H1 (cell line): ENCODE results near the gene LECT2. TPM values are rescaled to one million over a fixed set of nuclear protein-coding genes. Genes with fewer than 3 reads are reported as not detected.

ENCODE experiments used
- CTCF ChIA-PET: fragments of 300-600 bp; sonication (Branson Sonifier 250); formaldehyde crosslinking; loops from one replicate; lab custom pipeline; 2021; ENCODE audit not compliant: partially characterized antibody; lab: Charles Lee
- POLR2A ChIA-PET: fragments of 300-600 bp; sonication (Branson Sonifier 250); formaldehyde crosslinking; loops from one replicate; lab custom pipeline; 2021; ENCODE audit warnings: inconsistent platforms; ENCODE audit not compliant: partially characterized antibody; lab: Charles Lee
- DNase-seq, 2 experiments: peaks; one replicate each; pipeline versions ENCODE4 v3.0.0 to v3.0.0-alpha.2; 2010 to 2022; ENCODE audit warnings: low spot score in 2 of 2, low read depth in 1 of 2, mixed read lengths in 1 of 2
- FAIRE-seq: peaks from 2 replicates; lab custom pipeline; 2011; peaks lifted over from hg19 to GRCh38; lab: Jason Lieb, UNC
- H2AFZ ChIP-seq: 2 replicates; pipeline ENCODE4 v1.8.1; 2012; ENCODE audit warnings: low read length, inconsistent platforms
- H2AK5ac ChIP-seq: 2 replicates; pipeline ENCODE4 v1.6.1; 2013; ENCODE audit warnings: low read depth, low read length
- H2BK120ac ChIP-seq: replicated peaks from 2 replicates; pipeline ENCODE3; 2013; ENCODE audit warnings: low read depth, low read length, inconsistent platforms
- H2BK12ac ChIP-seq: 2 replicates; pipeline ENCODE4 v1.6.1; 2013; ENCODE audit warnings: low read depth, low read length
- H2BK15ac ChIP-seq: 2 replicates; pipeline ENCODE4 v1.6.1; 2013; ENCODE audit warnings: low read length
- H2BK20ac ChIP-seq: 2 replicates; pipeline ENCODE4 v1.6.1; 2013; ENCODE audit warnings: low read length
- H2BK5ac ChIP-seq: 2 replicates; pipeline ENCODE4 v1.6.1; 2013; ENCODE audit warnings: low read depth, low read length
- H3K14ac ChIP-seq: 2 replicates; pipeline ENCODE4 v1.6.1; 2013; ENCODE audit warnings: inconsistent platforms; ENCODE audit not compliant: insufficient read length
- H3K18ac ChIP-seq: 2 replicates; pipeline ENCODE4 v1.6.1; 2013; ENCODE audit warnings: low read length; ENCODE audit errors: extremely low read depth
- H3K23ac ChIP-seq: 2 replicates; pipeline ENCODE4 v1.6.1; 2013; ENCODE audit warnings: inconsistent platforms; ENCODE audit not compliant: insufficient read length
- H3K23me2 ChIP-seq: 2 replicates; pipeline ENCODE4 v1.6.1; 2013; ENCODE audit warnings: low read depth, low read length
- H3K27ac ChIP-seq: 2 replicates; pipeline ENCODE4 v1.6.1; 2011; ENCODE audit warnings: low read depth, low read length, inconsistent platforms
- H3K27me3 ChIP-seq, 4 experiments: replicated peaks in 1 of 4; 1 replicate in 1 of 4; 2 replicates in 3 of 4; pipeline versions ENCODE4 v1.6.1 to v1.8.1; 2011 to 2013; ENCODE audit warnings: low read length in 3 of 4, mild to moderate bottlenecking in 3 of 4, inconsistent platforms in 2 of 4, mixed read lengths in 2 of 4, moderate library complexity in 1 of 4; ENCODE audit not compliant: control insufficient read depth in 3 of 4, insufficient read depth in 3 of 4; ENCODE audit errors: extremely low read depth in 1 of 4
- H3K36me3 ChIP-seq, 4 experiments: 2 replicates each; pipeline versions ENCODE4 v1.6.1 to v1.8.1; 2011 to 2013; ENCODE audit warnings: mild to moderate bottlenecking in 4 of 4, low read length in 3 of 4, moderate library complexity in 2 of 4, control low read depth in 1 of 4, inconsistent platforms in 1 of 4; ENCODE audit not compliant: insufficient read depth in 4 of 4, control insufficient read depth in 2 of 4
- H3K4ac ChIP-seq: replicated peaks from 2 replicates; pipeline ENCODE3; 2013; ENCODE audit warnings: low read length, low read depth, mixed read lengths, inconsistent platforms; ENCODE audit not compliant: insufficient read length
- H3K4me1 ChIP-seq, 4 experiments: replicated peaks in 1 of 4; 1 replicate in 1 of 4; 2 replicates in 3 of 4; pipeline versions ENCODE4 v1.6.1 to v1.8.1; 2011 to 2013; ENCODE audit warnings: low read length in 3 of 4, inconsistent platforms in 2 of 4, mixed read lengths in 1 of 4; ENCODE audit not compliant: insufficient read depth in 4 of 4, control insufficient read depth in 3 of 4
- H3K4me2 ChIP-seq, 2 experiments: 2 replicates each; pipeline versions ENCODE4 v1.6.1 to v1.8.1; 2011 to 2013; ENCODE audit warnings: low read depth in 2 of 2, low read length in 2 of 2, control low read depth in 1 of 2, inconsistent platforms in 1 of 2, mild to moderate bottlenecking in 1 of 2; ENCODE audit not compliant: insufficient read depth in 1 of 2
- H3K4me3 ChIP-seq, 4 experiments: fragments of 200-600, 300-600 bp in 1 of 4; sonication (generic), shearing (Covaris generic), sonication (Bioruptor Twin) in 1 of 4; 2 replicates each; pipeline versions ENCODE4 v1.5.1 to v1.8.1; 2011 to 2016; ENCODE audit warnings: low read length in 4 of 4, low read depth in 3 of 4, control low read depth in 2 of 4, inconsistent platforms in 2 of 4, mild to moderate bottlenecking in 2 of 4, mixed read lengths in 1 of 4, moderate library complexity in 1 of 4; ENCODE audit not compliant: insufficient read depth in 2 of 4; ENCODE audit errors: extremely low read depth in 1 of 4
- H3K56ac ChIP-seq: replicated peaks from 2 replicates; pipeline ENCODE3; 2013; ENCODE audit warnings: low read depth, mild to moderate bottlenecking, mixed read lengths, low read length, inconsistent platforms; ENCODE audit not compliant: insufficient read length
- H3K79me1 ChIP-seq: 2 replicates; pipeline ENCODE4 v1.6.1; 2013; ENCODE audit warnings: low read depth, low read length, control low read depth
- H3K79me2 ChIP-seq, 2 experiments: 2 replicates each; pipeline versions ENCODE4 v1.6.1 to v1.8.1; 2012 to 2013; ENCODE audit warnings: low read length in 2 of 2, mild to moderate bottlenecking in 2 of 2, inconsistent platforms in 1 of 2; ENCODE audit not compliant: insufficient read depth in 2 of 2, control insufficient read depth in 1 of 2
- H3K9ac ChIP-seq, 4 experiments: replicated peaks in 1 of 4; 1 replicate in 1 of 4; 2 replicates in 3 of 4; pipeline versions ENCODE4 v1.6.1 to v1.8.1; 2011 to 2013; ENCODE audit warnings: low read depth in 3 of 4, low read length in 3 of 4, control low read depth in 2 of 4, mild to moderate bottlenecking in 2 of 4, moderate library complexity in 2 of 4, inconsistent platforms in 1 of 4; ENCODE audit errors: extremely low read depth in 1 of 4
- H3K9me3 ChIP-seq, 2 experiments: 2 replicates each; pipeline versions ENCODE4 v1.6.1 to v1.8.1; 2012 to 2013; ENCODE audit warnings: mild to moderate bottlenecking in 2 of 2, moderate library complexity in 2 of 2, control low read depth in 1 of 2, inconsistent platforms in 1 of 2, low read depth in 1 of 2, low read length in 1 of 2, mixed read lengths in 1 of 2; ENCODE audit not compliant: insufficient read depth in 2 of 2
- H4K20me1 ChIP-seq, 2 experiments: replicated peaks in 1 of 2; 2 replicates each; pipeline versions ENCODE3 to v1.8.1; 2011 to 2013; ENCODE audit warnings: inconsistent platforms in 2 of 2, low read length in 2 of 2, mild to moderate bottlenecking in 1 of 2; ENCODE audit not compliant: insufficient read depth in 2 of 2, control insufficient read depth in 1 of 2
- H4K5ac ChIP-seq: 2 replicates; pipeline ENCODE4 v1.6.1; 2013; ENCODE audit warnings: low read length, low read depth, mixed read lengths, inconsistent platforms; ENCODE audit not compliant: insufficient read length
- H4K8ac ChIP-seq: 2 replicates; pipeline ENCODE4 v1.8.0; 2013; ENCODE audit warnings: mild to moderate bottlenecking, moderate library complexity, low read length, inconsistent platforms; ENCODE audit not compliant: insufficient read depth; ENCODE audit errors: extremely low read depth
- H4K91ac ChIP-seq: replicated peaks from 2 replicates; pipeline ENCODE3; 2013; ENCODE audit warnings: low read length, mixed read lengths, inconsistent platforms; ENCODE audit not compliant: insufficient read length
- BACH1 ChIP-seq: IDR thresholded peaks from 2 replicates; pipeline ENCODE4 v1.6.1; 2012; ENCODE audit warnings: low read length, improper control_type of control experiment
- SUZ12 ChIP-seq: fragments of 200-600 bp; sonication (generic); IDR thresholded peaks from 2 replicates; pipeline ENCODE4 v1.6.1; 2012; ENCODE audit warnings: mild to moderate bottlenecking, inconsistent platforms, low read length, moderate library complexity, mixed read lengths
- WGBS, 2 experiments: shearing (Covaris generic) in 1 of 2; methylation state at CpG; one replicate each; pipeline versions ENCODE4 v1.1.6 to v1.1.7; 2013 to 2015; ENCODE audit warnings: low lambda C conversion rate in 2 of 2, mixed read lengths in 2 of 2, inconsistent platforms in 1 of 2, low coverage in 1 of 2, missing lambda C conversion rate in 1 of 2; ENCODE audit not compliant: insufficient replicate concordance in 2 of 2, insufficient coverage in 1 of 2, insufficient read length in 1 of 2; ENCODE audit errors: extremely low coverage in 1 of 2, missing lambda C conversion rate in 1 of 2; 5-methylcytosine and 5-hydroxymethylcytosine counted together
- polyA plus RNA-seq, 7 experiments: library from polyadenylated mRNA; depleted of rRNA in 3 of 7; stranded (reverse) in 5 of 7; unstranded in 2 of 7; fragments of >200 nt in 5 of 7; fragments of 200-250 nt in 2 of 7; gene quantifications; 1 replicate in 5 of 7; 2 replicates in 1 of 7; 4 replicates in 1 of 7; pipeline versions ENCODE4 v1.2.1 to v1.2.3, GENCODE V29; 2011 to 2013; ENCODE audit warnings: missing spikeins in 2 of 7, mixed read lengths in 2 of 7
- total RNA-seq: library from RNA; stranded (reverse); fragmentation: NEBNext Ultra II Directional; extraction: Animal tissue kit (Norgen Biotek cat#: 25700); gene quantifications from 2 replicates; pipeline ENCODE4 v1.2.1, GENCODE V29; 2021

The LECT2 gene
- total and polyA plus RNA-seq, 2 of the 8 experiments (the other 6 are each of a cell fraction or from before 2014, with no cell fraction given) = not detected

DNA sequence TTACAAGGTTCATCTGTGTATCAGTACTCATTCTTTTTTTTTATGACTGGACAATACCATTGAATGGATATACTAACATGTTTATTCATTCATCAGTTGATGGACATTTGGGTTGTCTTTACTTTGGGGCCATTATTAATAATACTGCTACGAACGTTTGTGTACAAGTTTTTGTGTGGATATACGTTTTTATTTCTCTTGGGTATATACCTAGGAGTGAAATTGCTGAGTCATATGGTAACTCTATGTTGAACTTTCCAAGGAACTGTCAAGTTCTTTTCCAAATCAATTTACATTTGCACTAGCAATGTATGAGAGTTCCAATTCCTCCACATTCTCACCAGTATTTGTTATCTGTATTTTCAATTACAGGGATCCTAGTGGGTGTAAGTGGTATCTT lies 12.0 kb upstream of the LECT2 start:
- POLR2A ChIA-PET = interaction anchor here (0.6 kb wide), 1 partner anchor 309 kb away, joined by 3 read pairs; no protein-coding TSS in a partner anchor
- H2BK20ac ChIP-seq = no peak overlapping the region

More for the DNA sequence above, 12.0 kb upstream of the LECT2 start:
- H3K4ac ChIP-seq = no peak overlapping the region
- no peaks in the 10 kb centered on the region for H3K23me2 ChIP-seq
- H4K8ac ChIP-seq = no peak overlapping the region
- no peak overlapping the region for H3K56ac ChIP-seq
- H3K14ac ChIP-seq = no peak overlapping the region
- DNase-seq (no peak), FAIRE-seq (no peak)
- H2BK12ac ChIP-seq = no peak overlapping the region
- H2BK120ac ChIP-seq = no peak overlapping the region
- no peak overlapping the region for H3K27ac ChIP-seq
- H3K9ac ChIP-seq = no peak overlapping the region
- no peak overlapping the region for H3K4me3 ChIP-seq
- CTCF ChIA-PET = no interaction called here
- H3K9me3 ChIP-seq = no peaks in the 10 kb centered on the region
- H3K4me2 ChIP-seq = no peak overlapping the region
- no peak overlapping the region for H2BK15ac ChIP-seq
- no peaks in the 10 kb centered on the region for H3K36me3 ChIP-seq
- H3K4me1 ChIP-seq = no peaks in the 10 kb centered on the region
- H2AK5ac ChIP-seq = no peak overlapping the region
- 88% methylated on average over 3 of the region's 3 CpGs; no CpG with 5 or more reads in 1 of the 2 experiments for WGBS, 2 experiments
- H3K79me1 ChIP-seq = no peaks in the 10 kb centered on the region
- no peak for TF ChIP-seq SUZ12
- TF ChIP-seq BACH1 = 0 out of 2 replicates have a peak, but pooled peaks have one; percentile 19
- H4K20me1 ChIP-seq = no peaks in the 10 kb centered on the region
- no peak overlapping the region for H2BK5ac ChIP-seq
- H4K91ac ChIP-seq = no peak overlapping the region
- no peak overlapping the region for H2AFZ ChIP-seq
- H3K79me2 ChIP-seq = no peaks in the 10 kb centered on the region
- no peak overlapping the region for H3K18ac ChIP-seq
- no peaks in the 10 kb centered on the region for H3K27me3 ChIP-seq
- H3K23ac ChIP-seq = no peak overlapping the region
- no peak overlapping the region for H4K5ac ChIP-seq
